NOMO-1 treated with dmso at 0.1 percent for 144 hours (cell line): ENCODE results near the gene ZPR1.
"Not testable (repeated sequence)": the region's sequence is repeated elsewhere in the genome, so short reads cannot be mapped to it uniquely, and the experiment has no call there.

ENCODE experiments used
- DNase-seq: peaks from one replicate; lab custom pipeline; 2025; ENCODE audit not compliant: unreplicated experiment; lab: John Stamatoyannopoulos, UW

The ZPR1 gene

GRCh38 chr11:116762132-116762531, 25.7 kb downstream of the ZPR1 start:
- no peak for DNase-seq

- not testable (repeated sequence) for DNase-seq
Measured at GRCh38 chr11:116756044-116756443, 31.8 kb downstream of the ZPR1 start.

- DNase-seq = no peak
Measured at GRCh38 chr11:116750070-116750718, 37.6 kb downstream of the ZPR1 start.

- DNase-seq = no peak
Measured at GRCh38 chr11:116742104-116742503, 45.7 kb downstream of the ZPR1 start.

- DNase-seq = no peak
Measured at GRCh38 chr11:116740741-116741140, 47.1 kb downstream of the ZPR1 start.

GRCh38 chr11:116738975-116739374, 48.8 kb downstream of the ZPR1 start:
- no peak for DNase-seq

GRCh38 chr11:116736763-116737162, 51.1 kb downstream of the ZPR1 start:
- DNase-seq = no peak

GRCh38 chr11:116733969-116734508, 53.8 kb downstream of the ZPR1 start:
- DNase-seq = no peak

GRCh38 chr11:116733043-116733755, 54.6 kb downstream of the ZPR1 start:
- DNase-seq = no peak

GRCh38 chr11:116732271-116733042, 55.4 kb downstream of the ZPR1 start:
- peak; percentile 42 for DNase-seq

GRCh38 chr11:116731821-116732220, 56.0 kb downstream of the ZPR1 start:
- no peak for DNase-seq

GRCh38 chr11:116731097-116731761, 56.6 kb downstream of the ZPR1 start:
- no peak for DNase-seq

GRCh38 chr11:116730601-116731000, 57.2 kb downstream of the ZPR1 start:
- no peak for DNase-seq

GRCh38 chr11:116730241-116730561, 57.6 kb downstream of the ZPR1 start:
- DNase-seq = no peak

- no peak for DNase-seq
Measured at GRCh38 chr11:116729501-116730240, 58.2 kb downstream of the ZPR1 start.

- no peak for DNase-seq
Measured at GRCh38 chr11:116727990-116728389, 59.8 kb downstream of the ZPR1 start.

GRCh38 chr11:116725434-116726221, 62.2 kb downstream of the ZPR1 start:
- DNase-seq = no peak

- no peak for DNase-seq
Measured at GRCh38 chr11:116724813-116725212, 63.0 kb downstream of the ZPR1 start.
